Adrenal gland (tissue), 12 donors: Measurements from ENCODE around the gene PRKAR1B. TPM values are rescaled to one million over a fixed set of nuclear protein-coding genes. Genes with fewer than 3 reads are reported as not detected.

Experiments
- DNase-seq, 7 donors: peaks; one replicate each; pipeline ENCODE4 v3.0.0-alpha.2; 2019 to 2020
- H3K27ac ChIP-seq, 5 donors: fragments of 200-600 bp; sonication (generic) in 4 of 5; 1 replicate in 3 of 5; 2 replicates in 2 of 5; pipeline versions ENCODE4 v1.5.1 to v1.8.0; 2016 to 2020; ENCODE audit warnings: mild to moderate bottlenecking in 1 of 5
- H3K27me3 ChIP-seq: fragments of 200-600 bp; 2 replicates; pipeline ENCODE4 v1.8.0; 2021
- H3K36me3 ChIP-seq, 2 donors: fragments of 200-600 bp; replicated peaks in 1 of 2; 1 replicate in 1 of 2; 2 replicates in 1 of 2; pipeline versions ENCODE4 v1.5.1 to v1.8.0; 2018 to 2022
- H3K4me1 ChIP-seq, 2 donors: fragments of 200-600 bp; replicated peaks in 1 of 2; 1 replicate in 1 of 2; 2 replicates in 1 of 2; pipeline versions ENCODE4 v1.5.1 to v1.8.0; 2018 to 2021
- H3K4me3 ChIP-seq, 4 donors: fragments of 200-600 bp; sonication (generic) in 3 of 4; one replicate each; pipeline ENCODE4 v1.5.1; 2016 to 2018
- H3K9me3 ChIP-seq, 3 donors: fragments of 200-600 bp; sonication (generic) in 1 of 3; replicated peaks in 1 of 3; 1 replicate in 2 of 3; 2 replicates in 1 of 3; pipeline versions ENCODE4 v1.5.1 to v1.8.0; 2016 to 2021
- CTCF ChIP-seq, 6 experiments: fragments of 450-650 bp in 4 of 6; fragments of 200-600 bp in 2 of 6; sonication (generic) in 1 of 6; IDR thresholded peaks; 1 replicate in 5 of 6; 2 replicates in 1 of 6; pipeline versions ENCODE4 v1.5.1 to v1.8.0; 2016 to 2021; ENCODE audit warnings: antibody characterized with exemption in 6 of 6, mild to moderate bottlenecking in 2 of 6, moderate library complexity in 1 of 6
- POLR2A ChIP-seq, 2 donors: fragments of 450-650 bp; IDR thresholded peaks; one replicate each; pipeline ENCODE4 v1.6.1; 2017; ENCODE audit warnings: antibody characterized with exemption in 2 of 2, mild to moderate bottlenecking in 2 of 2, moderate library complexity in 1 of 2
- WGBS, 4 donors: extraction: QIAGEN DNeasy Blood & Tissue Kit in 2 of 4; methylation state at CpG; one replicate each; pipeline versions ENCODE4 v1.1.5 to v1.1.7; 2013 to 2017; 5-methylcytosine and 5-hydroxymethylcytosine counted together
- intact Hi-C, 2 donors: fragments of 100-400 bp; cut with DNase I; formaldehyde crosslinking; loops; one replicate each; pipeline versions ENCODE4 v1.14.1 to v1.15.0; 2022 to 2023
- polyA plus RNA-seq, 3 donors: library from polyadenylated mRNA; stranded (reverse); fragments of 200-250 nt in 2 of 3; fragments of 350-450 nt in 1 of 3; fragmentation: Illumina TruSeq in 1 of 3; extraction: RNeasy Lipid Tissue Mini Kit (QIAGEN cat#74804) in 1 of 3; gene quantifications; one replicate each; pipeline ENCODE4 v1.2.3, GENCODE V29; 2013 to 2014
- total RNA-seq, 9 donors: library from RNA; depleted of rRNA in 4 of 9; stranded (reverse); fragments of >200 nt in 4 of 9; fragments of 120-200 nt in 1 of 9; fragmentation: NEBNext Ultra II Directional in 1 of 9; extraction: Animal tissue kit (Norgen Biotek cat#: 25700) in 1 of 9; gene quantifications; one replicate each; pipeline versions ENCODE4 v1.1.0 to v1.2.4, GENCODE V29; 2013 to 2023
- donor health status: healthy with polysubstance abuse.
- donor health status: Bipolar disorder and iron deficiency.
- donor health status: DM: yes; HTN: yes; CAD: no.
- donor health status: DM: no; HTN: no; CAD: no.
- donor health status: DM: no; HTN: no; CAD: no.
- donor health status: DM: yes; HTN: yes; CAD: no.

Gene PRKAR1B
- total and polyA plus RNA-seq, 12 donors, result 5.2 to 21.5 (median 11.7) TPM

GRCh38 chr7:510131-510481 is 217.0 kb downstream of the PRKAR1B start:
- Histone ChIP-seq H3K4me3 (no peak overlapping the region), H3K4me1 (no peaks in the 10 kb centered on the region), H3K36me3 (no peaks in the 10 kb centered on the region), H3K9me3 (no peaks in the 10 kb centered on the region), H3K27ac (no peak overlapping the region), H3K27me3 (no peaks in the 10 kb centered on the region)
- DNase-seq, result no peak
- intact Hi-C loops, result loop anchor here in 1 of 2 donors (10.0 kb wide), 1 partner anchor 215 kb away; the partner anchor contains the start of genes DNAAF5 and PRKAR1B
- WGBS, 4 donors, result 87 to 100% (median 95%) methylated on average over 1 to 17 of the region's 17 CpGs
- TF ChIP-seq POLR2A (IDR thresholded peaks at IDR 0.05) (no peak), CTCF (IDR thresholded peaks at IDR 0.05) (no peak)

- Histone ChIP-seq H3K4me1 (no peaks in the 10 kb centered on the region), H3K4me3 (no peak overlapping the region), H3K27me3 (no peaks in the 10 kb centered on the region), H3K36me3 (no peaks in the 10 kb centered on the region), H3K27ac (no peak overlapping the region), H3K9me3 (no peaks in the 10 kb centered on the region)
- 94 to 96% (median 96%) methylated on average over 16 to 20 of the region's 20 CpGs for WGBS, 4 donors
- TF ChIP-seq CTCF (IDR thresholded peaks at IDR 0.05), result no peak
- no peak for TF ChIP-seq POLR2A (IDR thresholded peaks at IDR 0.05)
- intact Hi-C loops, result loop anchor here in 1 of 2 donors (5.0 to 10.0 kb wide), 3 partner anchors 85 to 215 kb away; partner anchors contain the start of genes DNAAF5 and PRKAR1B
- DNase-seq, result no peak
Observed at GRCh38 chr7:509426-510130, 217.5 kb downstream of the PRKAR1B start.

GRCh38 chr7:508461-509170 is 218.5 kb downstream of the PRKAR1B start:
- Histone ChIP-seq H3K4me3 (no peak overlapping the region), H3K9me3 (no peaks in the 10 kb centered on the region), H3K4me1 (no peaks in the 10 kb centered on the region), H3K36me3 (no peaks in the 10 kb centered on the region), H3K27ac (no peak overlapping the region), H3K27me3 (no peaks in the 10 kb centered on the region)
- DNase-seq, result no peak
- intact Hi-C loops, result loop anchor here in 1 of 2 donors (5.0 to 10.0 kb wide), 2 partner anchors 84 to 186 kb away; no protein-coding TSS in a partner anchor
- TF ChIP-seq POLR2A (IDR thresholded peaks at IDR 0.05), result no peak
- no peak for TF ChIP-seq CTCF (IDR thresholded peaks at IDR 0.05)
- WGBS, 4 donors, result 89 to 94% (median 91%) methylated on average over 10 to 12 of the region's 12 CpGs

GRCh38 chr7:507623-508300 is 219.3 kb downstream of the PRKAR1B start:
- H3K4me1 ChIP-seq, result no peaks in the 10 kb centered on the region
- no peak for DNase-seq
- 81 to 91% (median 89%) methylated on average over 12 to 17 of the region's 17 CpGs for WGBS, 4 donors
- no peak overlapping the region for H3K4me3 ChIP-seq
- H3K27ac ChIP-seq, result no peak overlapping the region
- intact Hi-C loops, result loop anchor here in 1 of 2 donors (5.0 to 10.0 kb wide), 2 partner anchors 83 to 185 kb away; no protein-coding TSS in a partner anchor
- no peaks in the 10 kb centered on the region for H3K27me3 ChIP-seq
- H3K9me3 ChIP-seq, result no peaks in the 10 kb centered on the region
- no peak for TF ChIP-seq POLR2A (IDR thresholded peaks at IDR 0.05)
- no peak for TF ChIP-seq CTCF (IDR thresholded peaks at IDR 0.05)
- no peaks in the 10 kb centered on the region for H3K36me3 ChIP-seq
